Fibroblast of skin of left biceps (primary cell): ENCODE results near the gene POLR2J3.
"Not testable (repeated sequence)": the region's sequence is repeated elsewhere in the genome, so short reads cannot be mapped to it uniquely, and the experiment has no call there.

Experiments used
- DNase-seq, 2 experiments: peaks; one replicate each; pipeline ENCODE4 v3.0.0-alpha.2; 2013; ENCODE audit warnings: low read depth in 2 of 2

The POLR2J3 gene

DNA sequence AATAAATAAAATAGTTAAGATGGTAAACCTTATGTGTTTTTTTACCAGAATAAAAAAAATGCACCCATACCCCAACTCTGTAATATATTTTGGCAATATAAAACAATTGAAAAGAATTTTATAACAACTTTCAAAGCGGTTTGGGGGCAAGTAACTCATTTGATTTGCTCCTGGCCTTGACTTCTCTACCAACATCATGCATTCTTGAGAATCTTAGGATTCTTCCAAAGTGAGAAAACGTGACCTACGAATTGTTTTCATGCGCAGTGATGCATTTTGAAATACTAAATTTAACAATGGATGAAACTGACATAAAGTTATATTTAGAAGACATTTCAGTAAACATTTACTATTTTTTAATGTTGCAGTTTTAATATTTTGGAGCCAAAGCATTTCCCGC is 51.6 kb downstream of the POLR2J3 start:
- DNase-seq, result not testable (repeated sequence)

DNA sequence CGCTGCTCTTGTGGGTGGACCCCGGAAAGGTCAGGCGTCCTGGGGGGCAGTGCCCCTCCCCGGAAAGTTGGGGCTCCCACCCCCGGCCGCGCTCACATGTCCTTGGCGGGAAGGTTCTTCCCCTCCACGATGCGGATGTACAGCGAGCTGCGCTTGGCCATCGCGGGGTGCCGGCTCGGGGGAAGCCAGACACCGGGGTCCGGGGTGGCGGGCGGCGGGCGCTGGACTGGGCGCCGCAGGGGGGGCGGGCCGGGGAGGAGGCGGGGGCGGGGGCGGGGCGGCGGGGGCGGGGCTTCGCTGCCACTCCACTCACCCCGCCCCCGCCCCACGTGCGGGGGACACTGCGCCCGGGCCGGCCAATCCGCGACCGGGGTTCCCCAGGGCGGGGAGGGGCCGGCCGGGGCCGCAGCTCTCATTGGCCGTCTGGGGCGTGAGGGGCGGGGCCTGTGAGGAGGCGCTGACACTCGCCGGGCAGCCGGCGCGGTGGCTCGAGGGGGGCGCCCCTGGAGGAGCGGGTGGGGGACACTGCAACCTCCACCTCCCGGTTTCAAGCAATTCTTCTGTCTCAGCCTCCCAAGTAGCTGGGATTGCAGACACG is 54.7 kb downstream of the POLR2J3 start, which contains the start of gene RASA4B:
TSS of gene RASA4B (minus strand) at position 228 of the 598 bp plus-strand sequence. CDS start at position 161, 67 bp downstream.
- DNase-seq, result not testable (repeated sequence)
